NCI-H460 (cell line): ENCODE results near the gene RECQL5. TPM values are rescaled to one million over a fixed set of nuclear protein-coding genes. Genes with fewer than 3 reads are reported as not detected.

ENCODE experiments used
- DNase-seq: peaks from one replicate; pipeline ENCODE4 v3.0.0-alpha.2; 2016; ENCODE audit warnings: low read depth; ENCODE audit errors: extremely low read depth
- total RNA-seq: library from RNA; depleted of rRNA; stranded (reverse); fragments of >200 nt; shearing (Covaris generic); gene quantifications from 2 replicates; pipeline ENCODE4 v1.2.3, GENCODE V29; 2014

The RECQL5 gene
- total RNA-seq, 1 experiment from 2014 or later: 25.5 TPM

DNA sequence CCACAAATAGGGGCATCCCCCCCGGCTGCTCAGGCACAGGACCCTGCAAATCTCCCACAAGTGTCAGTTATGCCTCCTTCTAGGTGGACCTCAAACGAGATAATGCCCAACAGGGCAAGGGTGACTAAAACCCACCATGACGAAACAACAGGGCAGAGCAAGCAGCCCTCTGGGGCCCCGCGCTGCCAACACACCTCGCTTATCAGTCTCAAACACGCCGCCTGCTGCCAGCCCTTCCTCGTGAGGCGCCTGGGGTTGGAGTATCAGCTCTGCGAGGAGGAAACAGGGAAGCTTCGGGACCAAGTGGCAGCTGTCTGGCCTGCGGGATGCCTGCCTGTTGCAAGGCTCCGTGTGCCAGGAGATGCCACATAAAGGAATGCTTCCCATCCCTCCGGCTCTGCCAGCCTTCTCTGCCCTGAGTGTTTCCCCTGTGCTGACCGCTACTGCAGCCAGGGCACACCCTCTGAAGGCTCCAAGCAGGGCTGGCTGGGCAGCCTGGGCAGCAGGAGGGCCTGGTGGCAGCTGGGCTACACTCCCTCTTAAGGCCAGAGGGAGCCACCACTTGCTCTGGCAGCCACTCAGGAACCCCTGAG is 31.2 kb downstream of the RECQL5 start:
- no peak for DNase-seq

GRCh38 chr17:75634754-75635609 is 32.0 kb downstream of the RECQL5 start:
- DNase-seq: no peak

- no peak for DNase-seq
These were observed 32.6 kb downstream of the RECQL5 start for GRCh38 chr17:75634376-75634740.

DNA sequence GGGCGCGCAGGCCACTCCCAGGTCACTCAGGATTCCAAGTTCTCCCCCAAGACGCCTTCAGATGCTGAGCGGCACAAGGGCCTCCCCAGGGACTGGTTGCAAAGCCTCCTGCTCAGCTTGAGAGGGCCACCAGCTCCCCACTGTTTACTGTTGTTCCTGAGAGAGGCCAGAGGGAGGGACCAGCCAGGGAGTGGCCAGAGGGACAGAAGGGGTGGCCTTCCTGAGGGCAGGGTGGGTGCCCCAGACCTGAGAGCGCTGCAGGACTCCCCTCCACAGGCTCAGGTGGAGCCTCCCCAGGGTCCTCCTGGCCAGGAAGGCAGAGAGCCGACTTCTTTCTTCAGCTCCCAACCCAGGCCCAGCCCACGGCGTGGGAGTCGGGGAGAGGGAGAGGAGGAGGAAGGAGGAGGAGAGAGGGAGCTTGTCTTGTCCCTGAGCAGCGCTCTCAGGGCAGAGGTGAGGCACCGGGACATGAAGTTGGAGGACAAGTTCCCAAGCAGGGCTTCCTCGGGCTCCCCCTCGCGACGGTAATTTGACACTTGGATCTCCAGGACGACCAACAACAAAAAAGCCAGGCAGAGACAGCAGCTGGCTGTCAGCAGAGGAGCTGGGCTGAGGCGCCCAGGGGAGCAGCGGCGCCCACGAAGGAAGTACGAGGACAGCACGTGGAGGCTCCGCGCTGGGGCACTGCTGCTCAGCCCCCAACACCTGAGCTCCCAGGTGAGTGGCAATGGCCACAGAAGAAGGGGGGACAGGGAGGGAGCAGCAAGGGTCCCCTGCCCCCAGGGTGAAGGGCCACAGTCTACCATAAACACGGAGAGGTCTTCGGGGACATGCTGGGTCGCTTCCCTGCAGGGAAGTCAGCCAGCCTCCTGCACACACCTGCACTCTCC is 33.2 kb downstream of the RECQL5 start:
- peak; percentile 87 for DNase-seq

DNA sequence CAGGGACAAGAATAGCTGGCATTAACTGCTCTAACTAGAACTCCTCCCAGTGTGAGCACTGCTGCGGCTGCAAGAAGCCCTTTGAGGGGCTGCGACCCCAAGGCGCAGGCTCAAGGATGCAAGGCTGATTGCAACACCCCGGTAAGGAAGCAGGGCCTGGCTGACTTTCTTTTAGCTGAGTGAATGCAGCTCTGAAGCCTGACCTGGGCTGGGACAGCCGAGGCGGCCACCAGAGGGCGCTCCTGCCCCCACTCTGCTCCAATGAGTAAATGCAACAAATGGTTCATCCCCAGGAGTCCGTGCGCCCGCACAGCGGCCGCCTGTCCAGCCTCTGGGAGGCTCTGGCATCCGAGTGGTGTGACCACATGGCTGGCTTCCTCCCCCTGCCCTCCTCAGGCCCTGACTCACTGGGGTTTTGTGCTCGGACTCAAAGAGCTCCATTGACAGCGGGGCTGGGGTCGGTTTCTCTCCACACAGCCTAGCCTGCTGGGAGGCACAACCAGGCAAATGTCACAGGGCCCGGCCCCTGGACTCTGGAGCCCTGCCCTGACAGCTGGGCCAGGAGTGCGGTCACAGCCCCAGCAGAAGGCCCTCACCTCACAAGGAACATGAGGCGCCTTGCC is 34.0 kb downstream of the RECQL5 start, which contains the start of gene SMIM5:
Gene SMIM5 (plus strand): TSS at position 572 of the 623 bp plus-strand sequence. CDS start 6,768 bp downstream, outside the sequence.
- DNase-seq: peak; percentile 69

DNA sequence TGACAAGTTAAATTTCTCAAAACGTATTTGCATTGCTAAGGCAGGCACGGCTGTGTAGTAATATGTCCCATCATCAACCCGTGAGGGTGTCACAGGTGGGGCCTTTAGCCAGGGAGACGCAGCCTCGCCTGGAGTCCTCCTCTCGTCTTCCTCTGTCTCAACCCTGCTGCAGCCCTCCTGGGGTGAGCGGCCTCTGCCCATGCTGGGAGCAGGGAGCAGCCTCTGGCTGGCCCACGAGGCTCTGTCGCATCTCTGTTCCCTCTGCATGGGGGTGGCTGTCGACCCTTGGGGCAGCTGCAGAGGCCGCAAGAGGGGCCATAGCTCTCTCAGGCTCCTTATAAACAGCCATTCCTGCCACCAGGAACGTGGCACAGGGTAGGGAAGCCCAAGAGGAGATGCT is 34.5 kb downstream of the RECQL5 start:
- DNase-seq: no peak

- no peak for DNase-seq
These were observed 35.6 kb downstream of the RECQL5 start for GRCh38 chr17:75631353-75631752.

GRCh38 chr17:75630071-75630917 is 36.7 kb downstream of the RECQL5 start:
- DNase-seq: no peak

GRCh38 chr17:75629157-75629556 is 37.8 kb downstream of the RECQL5 start:
- DNase-seq: no peak

GRCh38 chr17:75628425-75628824 is 38.5 kb downstream of the RECQL5 start:
- no peak for DNase-seq

- DNase-seq: no peak
These were observed 39.9 kb downstream of the RECQL5 start for GRCh38 chr17:75627094-75627493.

DNA sequence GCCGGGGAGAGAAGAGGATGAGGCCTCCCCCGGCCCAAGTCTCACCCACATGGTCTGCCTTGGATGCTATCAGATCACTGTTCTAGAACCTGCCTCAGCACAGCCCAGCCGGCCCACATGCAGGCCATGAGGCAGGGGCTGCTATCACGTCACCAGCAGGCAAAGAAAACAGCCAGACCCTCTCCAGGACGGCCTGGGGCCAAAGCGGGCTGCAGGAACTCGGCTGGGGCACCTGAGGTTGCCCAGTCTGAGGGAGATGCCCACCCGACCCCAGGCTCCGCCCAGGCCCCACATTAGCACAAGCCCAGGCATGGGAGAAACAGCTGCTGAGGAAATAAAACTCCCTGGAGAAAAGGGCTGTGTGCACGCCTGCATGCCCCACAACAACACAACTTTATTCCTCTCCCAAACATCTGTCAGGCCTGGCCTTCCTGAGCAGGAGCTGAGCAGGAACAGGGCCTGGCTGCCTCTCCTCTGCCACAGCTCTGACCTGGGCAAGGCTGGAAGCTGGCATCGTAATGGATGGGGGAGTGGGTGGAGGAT is 40.4 kb downstream of the RECQL5 start:
- DNase-seq: no peak

DNA sequence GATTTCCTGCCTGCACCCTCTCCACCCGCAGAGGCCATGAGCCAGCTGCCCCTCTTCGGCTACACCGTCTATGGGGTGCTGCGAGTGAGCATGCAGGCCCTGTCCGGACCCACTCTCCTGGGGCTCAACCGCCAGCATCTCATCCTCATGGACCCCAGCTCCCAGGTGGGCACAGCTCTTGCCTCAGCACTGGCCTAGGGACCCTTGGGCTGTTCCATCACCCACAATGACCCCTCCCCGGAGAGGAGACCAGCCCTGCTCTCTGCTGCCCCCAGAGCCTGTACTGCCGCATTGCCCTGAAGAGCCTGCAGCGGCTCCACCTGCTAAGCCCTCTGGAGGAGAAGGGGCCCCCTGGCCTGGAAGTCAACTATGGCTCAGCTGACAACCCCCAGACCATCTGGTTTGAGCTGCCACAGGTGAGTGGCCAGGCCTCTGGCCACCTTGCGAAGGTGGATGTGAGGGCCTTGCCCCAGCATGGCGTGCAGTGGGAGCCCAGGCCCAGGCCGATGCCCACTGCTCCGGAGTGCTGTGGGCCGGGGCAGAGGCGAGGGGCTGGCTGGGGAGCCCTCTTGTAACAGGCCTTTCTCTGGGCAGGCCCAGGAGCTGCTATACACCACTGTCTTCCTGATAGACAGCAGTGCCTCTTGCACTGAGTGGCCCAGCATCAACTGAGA is 41.0 kb downstream of the RECQL5 start:
- DNase-seq: no peak

DNA sequence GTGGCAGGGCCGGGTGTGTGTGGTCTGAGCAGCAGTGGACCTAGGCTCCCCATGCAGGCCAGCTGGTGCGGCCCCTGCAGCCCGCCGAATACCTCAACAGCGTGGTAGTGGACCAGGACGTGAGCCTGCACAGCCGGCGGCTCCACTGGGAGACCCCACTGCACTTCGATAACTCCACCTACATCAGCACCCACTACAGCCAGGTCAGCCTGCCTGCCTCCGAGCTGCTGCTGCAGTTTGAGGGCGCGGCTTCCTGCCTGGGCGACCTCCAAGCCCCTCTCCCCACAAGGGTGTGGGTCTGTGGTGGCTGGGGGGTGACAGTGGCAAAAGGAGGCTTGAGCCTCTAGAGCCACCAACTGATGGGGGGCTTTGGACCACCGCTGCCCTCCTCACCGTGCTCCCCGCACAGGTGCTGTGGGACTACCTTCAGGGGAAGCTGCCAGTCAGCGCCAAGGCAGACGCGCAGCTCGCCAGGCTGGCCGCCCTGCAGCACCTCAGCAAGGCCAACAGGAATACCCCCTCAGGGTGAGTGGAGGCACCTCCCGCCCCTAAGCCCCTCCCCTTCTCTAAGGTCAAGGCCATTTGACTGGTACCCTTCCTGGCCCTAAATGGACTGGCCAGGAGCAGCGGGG is 42.1 kb downstream of the RECQL5 start:
- DNase-seq: no peak

GRCh38 chr17:75624021-75624420 is 42.9 kb downstream of the RECQL5 start:
- DNase-seq: no peak

GRCh38 chr17:75623386-75623785 is 43.6 kb downstream of the RECQL5 start:
- no peak for DNase-seq

DNA sequence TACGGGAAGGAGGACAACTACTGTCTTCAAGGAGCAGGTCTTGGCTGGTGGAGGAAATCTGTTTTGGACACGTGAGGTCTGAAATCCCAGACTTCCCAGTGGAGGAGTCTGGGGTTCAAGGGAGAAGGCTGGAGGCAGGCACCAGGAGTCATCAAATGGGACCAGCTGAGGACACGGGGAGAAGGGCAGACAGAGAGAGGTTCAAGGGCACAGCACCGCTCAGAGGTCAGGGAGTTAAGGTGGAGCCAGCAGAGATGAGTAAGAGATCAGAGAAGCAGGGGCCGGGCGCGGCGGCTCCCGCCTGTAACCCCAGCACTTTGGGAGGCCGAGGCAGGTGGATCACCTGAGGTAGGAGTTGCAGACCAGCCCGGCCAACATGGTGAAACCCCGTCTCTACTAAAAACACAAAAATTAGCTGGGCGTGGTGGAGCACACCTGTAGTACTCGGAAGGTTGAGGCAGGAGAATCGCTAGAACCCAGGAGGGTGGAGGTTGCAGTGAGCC is 44.1 kb downstream of the RECQL5 start:
- no peak for DNase-seq

DNA sequence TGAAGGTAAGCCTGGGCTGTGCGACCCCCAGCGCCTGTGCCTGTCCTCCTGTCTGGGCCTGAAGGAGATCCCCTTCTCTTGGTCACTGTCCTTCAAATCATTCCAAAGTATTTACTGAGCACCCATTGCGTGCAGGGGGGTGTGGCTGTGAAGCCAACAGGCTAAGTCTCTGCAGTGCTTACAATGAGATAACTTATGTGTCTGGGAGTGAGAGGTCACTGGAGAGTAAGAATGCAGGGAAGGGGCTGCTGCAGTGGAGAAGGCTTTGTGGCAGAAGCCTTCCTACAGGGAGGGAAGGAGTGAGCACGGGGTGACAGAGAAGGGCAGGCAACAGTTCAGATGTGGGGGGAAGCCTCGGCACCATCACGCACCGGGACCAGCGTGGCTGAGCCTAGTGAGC is 44.9 kb downstream of the RECQL5 start:
- DNase-seq: no peak
